Caco-2 (cell line): ENCODE measurements around the gene OSMR. TPM values are rescaled to one million over a fixed set of nuclear protein-coding genes. Genes with fewer than 3 reads are reported as not detected.

Experiments
- BruUV-seq: library from RNA; stranded (reverse); fragments of 400-500 nt; replicated peaks from 2 replicates; lab custom pipeline; 2021; lab: Mats Ljungman, UMichigan
- CTCF ChIA-PET: fragments of 300-600 bp; sonication (Branson Sonifier 250); formaldehyde crosslinking; loops from one replicate; lab custom pipeline; 2022; ENCODE audit warnings: antibody characterized with exemption; lab: Charles Lee
- POLR2A ChIA-PET: fragments of 300-600 bp; sonication (Branson Sonifier 250); formaldehyde crosslinking; loops from one replicate; lab custom pipeline; 2022; ENCODE audit warnings: antibody characterized with exemption; lab: Charles Lee
- DNase-seq, 2 experiments: peaks; one replicate each; pipeline versions ENCODE4 v3.0.0 to v3.0.0-alpha.2; 2020 to 2022
- H3K27me3 ChIP-seq: replicated peaks from 2 replicates; pipeline ENCODE4 v1.6.0; 2011; ENCODE audit warnings: low read length; ENCODE audit not compliant: control insufficient read depth, insufficient read depth
- H3K36me3 ChIP-seq: 2 replicates; pipeline ENCODE4 v1.5.1; 2011; ENCODE audit warnings: low read length; ENCODE audit not compliant: control insufficient read depth, insufficient read depth
- H3K4me1 ChIP-seq: fragments of 250-450 bp; sonication (Bioruptor Pico); 2 replicates; pipeline ENCODE4 v1.5.1; 2020; ENCODE audit warnings: mild to moderate bottlenecking
- H3K4me3 ChIP-seq: 2 replicates; pipeline ENCODE4 v1.5.1; 2011; ENCODE audit warnings: low read depth, mild to moderate bottlenecking, control low read depth, low read length
- H3K9me3 ChIP-seq: fragments of 250-450 bp; sonication (Bioruptor Pico); 2 replicates; pipeline ENCODE4 v1.5.1; 2020; ENCODE audit warnings: mild to moderate bottlenecking, moderate library complexity
- H3K27ac Mint-ChIP-seq: one replicate; pipeline ENCODE4 v1.8.0; 2022; ENCODE audit warnings: mixed read lengths; ENCODE audit not compliant: unreplicated experiment
- H3K27me3 Mint-ChIP-seq: one replicate; pipeline ENCODE4 v1.8.0; 2022; ENCODE audit warnings: mixed read lengths; ENCODE audit not compliant: insufficient read depth, unreplicated experiment
- H3K36me3 Mint-ChIP-seq: one replicate; pipeline ENCODE4 v1.8.0; 2022; ENCODE audit warnings: mild to moderate bottlenecking, mixed read lengths; ENCODE audit not compliant: insufficient read depth, unreplicated experiment
- H3K4me1 Mint-ChIP-seq: one replicate; pipeline ENCODE4 v1.8.0; 2022; ENCODE audit warnings: low read depth, mixed read lengths; ENCODE audit not compliant: unreplicated experiment
- H3K4me3 Mint-ChIP-seq: one replicate; pipeline ENCODE4 v1.8.0; 2022; ENCODE audit warnings: mild to moderate bottlenecking, moderate library complexity, mixed read lengths; ENCODE audit not compliant: unreplicated experiment
- H3K9me3 Mint-ChIP-seq: one replicate; pipeline ENCODE4 v1.8.0; 2022; ENCODE audit warnings: mixed read lengths; ENCODE audit not compliant: unreplicated experiment
- CTCF ChIP-seq, 2 experiments: fragments of 200-600 bp in 1 of 2; IDR thresholded peaks; 1 replicate in 1 of 2; 2 replicates in 1 of 2; pipeline versions ENCODE4 v1.5.1 to v1.8.0; 2011 to 2022; ENCODE audit warnings: antibody characterized with exemption in 1 of 2, control low read depth in 1 of 2, inconsistent platforms in 1 of 2, low read depth in 1 of 2, low read length in 1 of 2, mild to moderate bottlenecking in 1 of 2, moderate library complexity in 1 of 2; ENCODE audit not compliant: insufficient read depth in 1 of 2, severe bottlenecking in 1 of 2, unreplicated experiment in 1 of 2
- intact Hi-C: fragments of 100-400 bp; cut with micrococcal nuclease; formaldehyde crosslinking; loops from one replicate; pipeline ENCODE4 v1.10.0; 2022; ENCODE audit not compliant: unreplicated experiment
- total RNA-seq: library from RNA; stranded (reverse); gene quantifications from 2 replicates; pipeline ENCODE4 v1.2.3, GENCODE V29; 2022

The OSMR gene
- total RNA-seq, 1 experiment from 2014 or later, result 0.11 TPM

GRCh38 chr5:38824821-38825220, 21.0 kb upstream of the OSMR start:
- Mint-ChIP-seq H3K4me1 (no peaks in the 10 kb centered on the region), H3K9me3 (no peaks in the 10 kb centered on the region), H3K4me3 (no peak overlapping the region), H3K27ac (no peak overlapping the region), H3K36me3 (no peaks in the 10 kb centered on the region), H3K27me3 (peaks cover 6% of the 10 kb centered on the region)
- H3K9me3 ChIP-seq, result peaks cover 2% of the 10 kb centered on the region
- DNase-seq, result no peak
- H3K4me1 ChIP-seq, result no peaks in the 10 kb centered on the region
- no peaks in the 10 kb centered on the region for H3K27me3 ChIP-seq
- H3K36me3 ChIP-seq, result no peaks in the 10 kb centered on the region
- BruUV-seq, result no TSS peak
- ChIA-PET POLR2A (no interaction called here), CTCF (no interaction called here)
- intact Hi-C loops, result no loop called here
- no peak for TF ChIP-seq CTCF (IDR thresholded peaks at IDR 0.05; ENCODE audit: insufficient read depth in 1 of 2, low read depth in 1 of 2, low read length in 1 of 2, severe bottlenecking in 1 of 2, unreplicated experiment in 1 of 2)
- H3K4me3 ChIP-seq, result no peak overlapping the region

GRCh38 chr5:38825494-38825893, 20.3 kb upstream of the OSMR start:
- CTCF ChIA-PET, result no interaction called here
- TF ChIP-seq CTCF (IDR thresholded peaks at IDR 0.05; ENCODE audit: insufficient read depth in 1 of 2, low read depth in 1 of 2, low read length in 1 of 2, severe bottlenecking in 1 of 2, unreplicated experiment in 1 of 2), result no peak
- no peak overlapping the region for H3K27ac Mint-ChIP-seq
- Histone ChIP-seq H3K27me3 (no peaks in the 10 kb centered on the region), H3K36me3 (no peaks in the 10 kb centered on the region), H3K4me3 (no peak overlapping the region), H3K9me3 (peaks cover 2% of the 10 kb centered on the region; the same call in 1 of the 2 replicates), H3K4me1 (no peaks in the 10 kb centered on the region)
- no TSS peak for BruUV-seq
- POLR2A ChIA-PET, result no interaction called here
- peaks cover 6% of the 10 kb centered on the region for H3K27me3 Mint-ChIP-seq
- H3K9me3 Mint-ChIP-seq, result no peaks in the 10 kb centered on the region
- no peaks in the 10 kb centered on the region for H3K36me3 Mint-ChIP-seq
- H3K4me1 Mint-ChIP-seq, result no peaks in the 10 kb centered on the region
- no peak overlapping the region for H3K4me3 Mint-ChIP-seq
- DNase-seq, result no peak
- intact Hi-C loops, result no loop called here

- no peaks in the 10 kb centered on the region for H3K36me3 ChIP-seq
- Mint-ChIP-seq H3K4me1 (peaks cover 9% of the 10 kb centered on the region), H3K9me3 (no peaks in the 10 kb centered on the region), H3K4me3 (no peak overlapping the region), H3K27ac (no peak overlapping the region), H3K36me3 (no peaks in the 10 kb centered on the region), H3K27me3 (peaks cover 6% of the 10 kb centered on the region)
- no peak for TF ChIP-seq CTCF (IDR thresholded peaks at IDR 0.05; ENCODE audit: insufficient read depth in 1 of 2, low read depth in 1 of 2, low read length in 1 of 2, severe bottlenecking in 1 of 2, unreplicated experiment in 1 of 2)
- H3K4me3 ChIP-seq, result no peak overlapping the region
- no TSS peak for BruUV-seq
- H3K27me3 ChIP-seq, result no peaks in the 10 kb centered on the region
- ChIA-PET CTCF (interaction anchor here (0.6 kb wide), 1 partner anchor 445 kb away, joined by 3 read pairs; no protein-coding TSS in a partner anchor), POLR2A (no interaction called here)
- DNase-seq, result no peak
- no peaks in the 10 kb centered on the region; the same call in 1 of the 2 replicates for H3K9me3 ChIP-seq
- intact Hi-C loops, result no loop called here
- H3K4me1 ChIP-seq, result no peaks in the 10 kb centered on the region
Observed at GRCh38 chr5:38827525-38827924, 18.3 kb upstream of the OSMR start.
